ENCODE measurements around the gene MELK. TPM values are rescaled to one million over a fixed set of nuclear protein-coding genes. Genes with fewer than 3 reads are reported as not detected.

MELK gene
- total RNA-seq, 1 donor from 2014 or later, result 0.64 TPM

- ATAC-seq (no peak), DNase-seq (no peak)
- intact Hi-C loops (cut with micrococcal nuclease), result no loop called here
Observed at GRCh38 chr9:36656842-36657241, 84.1 kb downstream of the MELK start.

GRCh38 chr9:36659500-36659899 lies 86.8 kb downstream of the MELK start:
- DNase-seq (no peak), ATAC-seq (no peak)
- intact Hi-C loops (cut with micrococcal nuclease), result no loop called here

- intact Hi-C loops (cut with micrococcal nuclease), result no loop called here
- ATAC-seq (no peak), DNase-seq (no peak)
Observed at GRCh38 chr9:36664806-36665205, 92.1 kb downstream of the MELK start.

- ATAC-seq, result no peak
- intact Hi-C loops (cut with micrococcal nuclease), result no loop called here
- DNase-seq, result no peak
Observed at GRCh38 chr9:36665387-36665786, 92.7 kb downstream of the MELK start.

- no peak for ATAC-seq
- intact Hi-C loops (cut with micrococcal nuclease), result no loop called here
- no peak for DNase-seq
Observed at GRCh38 chr9:36665921-36666431, 93.3 kb downstream of the MELK start.

GRCh38 chr9:36671561-36671960 lies 98.9 kb downstream of the MELK start:
- intact Hi-C loops (cut with micrococcal nuclease), result no loop called here
- ATAC-seq, result no peak
- DNase-seq, result no peak

GRCh38 chr9:36676091-36676490 lies 103.4 kb downstream of the MELK start:
- no peak for ATAC-seq
- no peak for DNase-seq
- intact Hi-C loops (cut with micrococcal nuclease), result no loop called here

GRCh38 chr9:36676778-36677485 lies 104.2 kb downstream of the MELK start:
- ATAC-seq (no peak), DNase-seq (no peak)
- intact Hi-C loops (cut with micrococcal nuclease), result no loop called here

- no peak for ATAC-seq
- intact Hi-C loops (cut with micrococcal nuclease), result no loop called here
- DNase-seq, result no peak
Observed at GRCh38 chr9:36677611-36678010, 104.9 kb downstream of the MELK start.

- ATAC-seq, result no peak
- intact Hi-C loops (cut with micrococcal nuclease), result no loop called here
Observed at GRCh38 chr9:36679710-36680109, 107.0 kb downstream of the MELK start.

GRCh38 chr9:36686471-36686870 lies 113.8 kb downstream of the MELK start:
- intact Hi-C loops (cut with micrococcal nuclease), result no loop called here
- no peak for ATAC-seq
- DNase-seq, result no peak

More at GRCh38 chr9:36679710-36680109, 107.0 kb downstream of the MELK start:
- no peak for DNase-seq

GRCh38 chr9:36690412-36691168 lies 117.9 kb downstream of the MELK start:
- DNase-seq (no peak), ATAC-seq (no peak)
- intact Hi-C loops (cut with micrococcal nuclease), result no loop called here

GRCh38 chr9:36691671-36692070 lies 119.0 kb downstream of the MELK start:
- ATAC-seq (no peak), DNase-seq (no peak)
- intact Hi-C loops (cut with micrococcal nuclease), result no loop called here

GRCh38 chr9:36698984-36699383 lies 126.3 kb downstream of the MELK start:
- intact Hi-C loops (cut with micrococcal nuclease), result no loop called here
- ATAC-seq (no peak), DNase-seq (no peak)

- no peak for DNase-seq
- intact Hi-C loops (cut with micrococcal nuclease), result no loop called here
- no peak for ATAC-seq
Observed at GRCh38 chr9:36704148-36704547, 131.5 kb downstream of the MELK start.

- DNase-seq (no peak), ATAC-seq (no peak)
- intact Hi-C loops (cut with micrococcal nuclease), result no loop called here
Observed at GRCh38 chr9:36713515-36714490, 141.1 kb downstream of the MELK start.

- DNase-seq (no peak), ATAC-seq (no peak)
- intact Hi-C loops (cut with micrococcal nuclease), result no loop called here
Observed at GRCh38 chr9:36716496-36716895, 143.8 kb downstream of the MELK start.

GRCh38 chr9:36717276-36717675 lies 144.6 kb downstream of the MELK start:
- intact Hi-C loops (cut with micrococcal nuclease), result no loop called here
- ATAC-seq (no peak), DNase-seq (no peak)

GRCh38 chr9:36718612-36719011 lies 145.9 kb downstream of the MELK start:
- intact Hi-C loops (cut with micrococcal nuclease), result no loop called here
- ATAC-seq (no peak), DNase-seq (no peak)

GRCh38 chr9:36720043-36720442 lies 147.3 kb downstream of the MELK start:
- DNase-seq, result no peak
- ATAC-seq, result no peak
- intact Hi-C loops (cut with micrococcal nuclease), result no loop called here

All from left ventricle myocardium superior (tissue), 1 donor.